SK-N-SH (cell line): ENCODE measurements around the gene KRTAP8-1. TPM values are rescaled to one million over a fixed set of nuclear protein-coding genes. Genes with fewer than 3 reads are reported as not detected.

Experiments
- CTCF ChIA-PET: fragments of 300-600, 350-600 bp; formaldehyde crosslinking; extraction: SDS; loops from one replicate; lab custom pipeline; 2021; lab: Yijun Ruan, JAX
- POLR2A ChIA-PET: fragments of 350-600 bp; sonication (Branson Sonifier 250); formaldehyde crosslinking; extraction: SDS; loops from one replicate; lab custom pipeline; 2020; ENCODE audit warnings: antibody characterized with exemption, inconsistent platforms; lab: Yijun Ruan, JAX
- DNase-seq: peaks from one replicate; pipeline ENCODE4 v3.0.0; 2012
- H2AFZ ChIP-seq: fragments of 200-600 bp; sonication (generic); 2 replicates; pipeline ENCODE4 v1.8.1; 2016; ENCODE audit warnings: antibody characterized with exemption, mild to moderate bottlenecking, low read depth
- H3F3A ChIP-seq: fragments of 200-600 bp; sonication (generic); replicated peaks from 2 replicates; pipeline ENCODE3; 2016; ENCODE audit warnings: antibody characterized with exemption, mild to moderate bottlenecking; ENCODE audit not compliant: insufficient read depth
- H3K27ac ChIP-seq, 2 experiments: fragments of 200-500 bp in 1 of 2; fragments of 200-600 bp in 1 of 2; sonication (Bioruptor generic) in 1 of 2; sonication (generic), shearing (Covaris generic) in 1 of 2; 2 replicates each; pipeline versions ENCODE4 v1.5.1 to v1.6.1; 2014 to 2016; ENCODE audit warnings: low read depth in 2 of 2, inconsistent platforms in 1 of 2, low read length in 1 of 2, mild to moderate bottlenecking in 1 of 2, mixed read lengths in 1 of 2
- H3K27me3 ChIP-seq: fragments of 200-600 bp; sonication (generic), shearing (Covaris generic); 2 replicates; pipeline ENCODE4 v1.6.1; 2016; ENCODE audit warnings: mixed run types; ENCODE audit not compliant: insufficient read depth
- H3K36me3 ChIP-seq, 2 experiments: fragments of 200-500 bp in 1 of 2; fragments of 200-600 bp in 1 of 2; sonication (Bioruptor generic) in 1 of 2; sonication (generic) in 1 of 2; replicated peaks in 1 of 2; 2 replicates each; pipeline versions ENCODE3 to v1.5.1; 2014 to 2016; ENCODE audit warnings: low read length in 1 of 2, mild to moderate bottlenecking in 1 of 2; ENCODE audit not compliant: insufficient read depth in 2 of 2, control insufficient read depth in 1 of 2
- H3K4me1 ChIP-seq, 2 experiments: fragments of 200-500 bp in 1 of 2; fragments of 200-600 bp in 1 of 2; sonication (Bioruptor generic) in 1 of 2; sonication (generic), shearing (Covaris generic) in 1 of 2; 2 replicates each; pipeline versions ENCODE4 v1.5.1 to v1.6.1; 2014 to 2016; ENCODE audit warnings: low read depth in 1 of 2, low read length in 1 of 2, mixed run types in 1 of 2; ENCODE audit not compliant: insufficient read depth in 2 of 2, control insufficient read depth in 1 of 2
- H3K4me2 ChIP-seq: fragments of 200-600 bp; sonication (generic), shearing (Covaris generic); 2 replicates; pipeline ENCODE4 v1.6.1; 2017; ENCODE audit warnings: mixed run types
- H3K4me3 ChIP-seq, 2 experiments: fragments of 200-500 bp in 1 of 2; fragments of 200-600 bp in 1 of 2; sonication (Bioruptor generic) in 1 of 2; sonication (generic), shearing (Covaris generic) in 1 of 2; 2 replicates each; pipeline versions ENCODE4 v1.5.1 to v1.8.1; 2014 to 2016; ENCODE audit warnings: low read depth in 2 of 2, inconsistent platforms in 1 of 2, low read length in 1 of 2, mild to moderate bottlenecking in 1 of 2, mixed read lengths in 1 of 2, moderate library complexity in 1 of 2
- H3K79me2 ChIP-seq: fragments of 200-600 bp; sonication (generic); 2 replicates; pipeline ENCODE4 v1.8.1; 2017; ENCODE audit warnings: mild to moderate bottlenecking; ENCODE audit not compliant: insufficient read depth
- H3K9ac ChIP-seq: fragments of 200-600 bp; sonication (generic); 2 replicates; pipeline ENCODE4 v1.6.1; 2017; ENCODE audit warnings: mixed run types
- H3K9me2 ChIP-seq: fragments of 200-600 bp; sonication (generic); 2 replicates; pipeline ENCODE4 v1.6.1; 2017; ENCODE audit warnings: mixed run types
- H3K9me3 ChIP-seq: fragments of 200-600 bp; sonication (generic); 2 replicates; pipeline ENCODE4 v1.6.1; 2017; ENCODE audit warnings: mixed run types, mild to moderate bottlenecking, moderate library complexity
- H4K20me1 ChIP-seq: fragments of 200-600 bp; sonication (generic); 2 replicates; pipeline ENCODE4 v1.6.1; 2017; ENCODE audit warnings: mild to moderate bottlenecking, mixed run types; ENCODE audit not compliant: insufficient read depth
- ELF1 ChIP-seq: IDR thresholded peaks from 2 replicates; pipeline ENCODE4 v1.4.0; 2012
- EZH2phosphoT487 ChIP-seq: fragments of 200-600 bp; sonication (generic); IDR thresholded peaks from 2 replicates; pipeline ENCODE4 v1.6.1; 2017; ENCODE audit warnings: low read depth, mixed run types, mild to moderate bottlenecking, antibody characterized with exemption, moderate library complexity, borderline replicate concordance
- FOSL2 ChIP-seq: IDR thresholded peaks from 2 replicates; pipeline ENCODE4 v1.4.0; 2012; ENCODE audit warnings: low read depth, mild to moderate bottlenecking, moderate library complexity, borderline replicate concordance
- FOXM1 ChIP-seq: IDR thresholded peaks from 2 replicates; pipeline ENCODE4 v1.4.0; 2012; ENCODE audit warnings: low read depth, mild to moderate bottlenecking
- GABPA ChIP-seq: IDR thresholded peaks from 2 replicates; pipeline ENCODE4 v1.4.0; 2012; ENCODE audit warnings: low read depth, mild to moderate bottlenecking
- GATA2 ChIP-seq: sonication (generic); formaldehyde crosslinking; IDR thresholded peaks from 2 replicates; pipeline ENCODE4 v1.5.0; 2020; ENCODE audit warnings: mild to moderate bottlenecking, missing genetic modification reagents
- JUND ChIP-seq: IDR thresholded peaks from 2 replicates; pipeline ENCODE4 v1.4.0; 2012
- MAX ChIP-seq: IDR thresholded peaks from 2 replicates; pipeline ENCODE4 v1.4.0; 2012; ENCODE audit warnings: low read depth
- MEF2A ChIP-seq: IDR thresholded peaks from 2 replicates; pipeline ENCODE4 v1.4.0; 2012; ENCODE audit warnings: low read depth, borderline replicate concordance
- NRF1 ChIP-seq: IDR thresholded peaks from 2 replicates; pipeline ENCODE4 v1.6.1; 2012; ENCODE audit warnings: low read depth, mild to moderate bottlenecking, low read length
- PBX3 ChIP-seq: IDR thresholded peaks from 2 replicates; pipeline ENCODE4; 2012
- POLR2AphosphoS5 ChIP-seq: IDR thresholded peaks from 2 replicates; pipeline ENCODE4 v1.6.1; 2012; ENCODE audit warnings: low read depth, low read length
- RCOR1 ChIP-seq: fragments of 150-350 bp; IDR thresholded peaks from 2 replicates; pipeline ENCODE4 v1.6.1; 2017; ENCODE audit warnings: antibody characterized with exemption, low read length
- RXRA ChIP-seq: IDR thresholded peaks from 2 replicates; pipeline ENCODE4 v1.4.0; 2012; ENCODE audit warnings: low read depth, mild to moderate bottlenecking, borderline replicate concordance
- SIN3A ChIP-seq: IDR thresholded peaks from 2 replicates; pipeline ENCODE4 v1.6.1; 2012; ENCODE audit warnings: low read depth, mild to moderate bottlenecking, low read length, moderate library complexity, borderline replicate concordance
- TEAD4 ChIP-seq: IDR thresholded peaks from 2 replicates; pipeline ENCODE4 v1.4.0; 2012; ENCODE audit warnings: mild to moderate bottlenecking, borderline replicate concordance; ENCODE audit not compliant: insufficient read depth
- USF2 ChIP-seq: fragments of 150-350 bp; IDR thresholded peaks from 2 replicates; pipeline ENCODE4 v1.6.1; 2017; ENCODE audit warnings: antibody characterized with exemption, low read length, low read depth, borderline replicate concordance
- ZBTB33 ChIP-seq: IDR thresholded peaks from 2 replicates; pipeline ENCODE4 v1.4.0; 2012; ENCODE audit warnings: low read depth, borderline replicate concordance
- WGBS: methylation state at CpG from one replicate; pipeline ENCODE4 v1.1.6; 2017; ENCODE audit warnings: low lambda C conversion rate; 5-methylcytosine and 5-hydroxymethylcytosine counted together
- polyA plus RNA-seq, 3 experiments: library from polyadenylated mRNA; depleted of rRNA; stranded (reverse); fragments of >200 nt; gene quantifications; 2 replicates each; pipeline ENCODE4 v1.2.3, GENCODE V29; 2012

The KRTAP8-1 gene
- polyA plus RNA-seq, 1 of the 3 experiments (the other 2 are of a cell fraction), result not detected

GRCh38 chr21:30839304-30839703 lies 26.2 kb upstream of the KRTAP8-1 start (continued):
- peak; percentile 60; the same call in 1 of the 2 replicates for TF ChIP-seq FOSL2
- TF ChIP-seq POLR2AphosphoS5, result no peak
- no peak for TF ChIP-seq MAX
- no peak for TF ChIP-seq PBX3
- TF ChIP-seq FOXM1, result no peak
- no peak for TF ChIP-seq NRF1
- no peak for TF ChIP-seq USF2
- no peak for TF ChIP-seq GATA2 (CRISPR knock-in tag)
- TF ChIP-seq GABPA, result no peak
- TF ChIP-seq ELF1, result no peak
- peak; percentile 37; the same call in 1 of the 2 replicates for TF ChIP-seq JUND
- TF ChIP-seq RCOR1, result no peak
- TF ChIP-seq ZBTB33, result no peak
- no peak for TF ChIP-seq EZH2phosphoT487
- TF ChIP-seq TEAD4, result no peak

- CTCF ChIA-PET, result interaction anchor here (1.4 to 1.6 kb wide), 2 partner anchors 17 to 89 kb away, joined by 3 to 4 read pairs; no protein-coding TSS in a partner anchor
- no peaks in the 10 kb centered on the region for H4K20me1 ChIP-seq
- no peak overlapping the region for H3K4me3 ChIP-seq
- no peaks in the 10 kb centered on the region for H3K4me1 ChIP-seq
- no peaks in the 10 kb centered on the region for H3K9me3 ChIP-seq
- no peak for DNase-seq
- no peak overlapping the region for H3K27ac ChIP-seq
- WGBS, result 20% methylated on average over 6 of the region's 6 CpGs
- H3K27me3 ChIP-seq, result peaks cover 8% of the 10 kb centered on the region; the same call in 1 of the 2 replicates
- no peaks in the 10 kb centered on the region for H3K9me2 ChIP-seq
- H3K79me2 ChIP-seq, result no peaks in the 10 kb centered on the region
- POLR2A ChIA-PET, result no interaction called here
- TF ChIP-seq MEF2A (no peak), RXRA (no peak), SIN3A (no peak), ELF1 (no peak)
- TF ChIP-seq, all 33 proteins: peak for 0
- Histone ChIP-seq H2AFZ (no peak overlapping the region), H3K9ac (no peak overlapping the region), H3F3A (no peaks in the 10 kb centered on the region), H3K36me3 (no peaks in the 10 kb centered on the region), H3K4me2 (no peak overlapping the region)
Observed at GRCh38 chr21:30838536-30838935, 25.5 kb upstream of the KRTAP8-1 start.
